GM12801 (cell line): ENCODE measurements around the gene MAN1C1.

Experiments used
- TF ChIP-seq, protein P1 (sequence below): IDR thresholded peaks from one replicate; pipeline ENCODE4 v1.5.1; 2011; ENCODE audit warnings: control low read depth; ENCODE audit not compliant: insufficient read length; ENCODE audit errors: extremely low read depth

Gene MAN1C1

DNA sequence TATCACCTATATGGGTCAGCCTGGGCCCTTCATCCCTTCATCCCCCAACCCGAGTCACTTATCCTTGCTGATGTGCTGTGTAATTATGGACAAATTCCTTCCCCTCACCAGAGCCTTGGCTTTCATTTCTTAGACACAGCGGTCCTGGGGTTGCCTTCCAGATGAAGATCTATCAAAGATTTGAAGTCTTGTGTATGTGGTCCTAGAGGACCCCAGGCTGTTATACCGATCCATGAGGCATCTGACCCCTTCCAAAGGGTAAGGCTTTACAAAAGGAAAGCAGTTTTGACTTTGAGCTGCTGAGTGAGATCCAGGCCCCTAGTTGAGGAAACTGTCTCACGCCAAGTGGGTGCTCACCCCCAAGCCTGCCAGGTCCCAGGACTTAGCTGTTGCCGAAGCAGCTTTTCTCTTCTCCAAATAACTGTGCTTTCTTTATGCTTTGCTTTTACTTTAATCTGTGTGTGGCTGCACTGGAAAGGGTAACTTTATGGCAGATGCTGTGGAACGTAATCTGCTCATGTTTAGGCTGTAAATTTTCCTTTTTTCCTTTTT, 37.6 kb downstream of the MAN1C1 start:
- TF ChIP-seq, protein P1, sequence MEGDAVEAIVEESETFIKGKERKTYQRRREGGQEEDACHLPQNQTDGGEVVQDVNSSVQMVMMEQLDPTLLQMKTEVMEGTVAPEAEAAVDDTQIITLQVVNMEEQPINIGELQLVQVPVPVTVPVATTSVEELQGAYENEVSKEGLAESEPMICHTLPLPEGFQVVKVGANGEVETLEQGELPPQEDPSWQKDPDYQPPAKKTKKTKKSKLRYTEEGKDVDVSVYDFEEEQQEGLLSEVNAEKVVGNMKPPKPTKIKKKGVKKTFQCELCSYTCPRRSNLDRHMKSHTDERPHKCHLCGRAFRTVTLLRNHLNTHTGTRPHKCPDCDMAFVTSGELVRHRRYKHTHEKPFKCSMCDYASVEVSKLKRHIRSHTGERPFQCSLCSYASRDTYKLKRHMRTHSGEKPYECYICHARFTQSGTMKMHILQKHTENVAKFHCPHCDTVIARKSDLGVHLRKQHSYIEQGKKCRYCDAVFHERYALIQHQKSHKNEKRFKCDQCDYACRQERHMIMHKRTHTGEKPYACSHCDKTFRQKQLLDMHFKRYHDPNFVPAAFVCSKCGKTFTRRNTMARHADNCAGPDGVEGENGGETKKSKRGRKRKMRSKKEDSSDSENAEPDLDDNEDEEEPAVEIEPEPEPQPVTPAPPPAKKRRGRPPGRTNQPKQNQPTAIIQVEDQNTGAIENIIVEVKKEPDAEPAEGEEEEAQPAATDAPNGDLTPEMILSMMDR, result no peak

GRCh38 chr1:25657121-25657882, 40.7 kb downstream of the MAN1C1 start:
- TF ChIP-seq, protein P1, result no peak

GRCh38 chr1:25657883-25658760, 41.5 kb downstream of the MAN1C1 start:
- TF ChIP-seq, protein P1, result no peak

- TF ChIP-seq, protein P1, result no peak
These were observed 42.3 kb downstream of the MAN1C1 start for GRCh38 chr1:25658791-25659431.

GRCh38 chr1:25661043-25661815, 44.6 kb downstream of the MAN1C1 start:
- TF ChIP-seq, protein P1, result no peak

DNA sequence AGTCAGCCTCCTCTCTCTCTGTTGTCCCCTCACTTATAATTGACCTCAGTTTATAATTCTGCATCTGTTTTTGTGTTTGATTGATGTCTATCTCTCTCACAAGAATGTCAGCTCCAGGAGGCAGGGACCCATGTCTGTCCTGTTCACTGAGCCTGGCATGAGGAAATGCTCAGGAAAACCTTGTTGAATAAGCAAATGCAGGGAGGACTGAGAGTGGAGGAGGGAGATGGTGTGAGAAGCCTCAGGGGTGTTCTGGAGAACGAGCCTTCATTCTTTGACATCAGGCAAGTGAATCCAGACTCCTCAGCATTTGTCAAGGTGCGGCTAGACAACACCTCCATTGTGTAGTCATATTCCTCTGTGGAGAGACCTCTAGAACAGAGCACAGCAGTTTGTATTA, 45.5 kb downstream of the MAN1C1 start:
- TF ChIP-seq, protein P1, result no peak
